Activated CD8-positive, alpha-beta T cell treated with anti-CD3 and anti-CD28 coated beads for 36 hours (primary cell): ENCODE measurements around the gene PCDHGA2. TPM values are rescaled to one million over a fixed set of nuclear protein-coding genes. Genes with fewer than 3 reads are reported as not detected.

ENCODE experiments used
- ATAC-seq: fragments of 200-7000 bp; cut with Tn5 transposase; one replicate; pipeline ENCODE4 v1.10.0; 2021; ENCODE audit warnings: mild to moderate bottlenecking, moderate library complexity
- CTCF ChIA-PET: fragments of 350-600 bp; sonication (Branson Sonifier 250); formaldehyde crosslinking; loops from one replicate; lab custom pipeline; 2021; ENCODE audit warnings: antibody characterized with exemption; lab: Charles Lee
- POLR2A ChIA-PET: fragments of 350-600 bp; sonication (Branson Sonifier 250); formaldehyde crosslinking; loops from one replicate; lab custom pipeline; 2021; ENCODE audit warnings: antibody characterized with exemption; lab: Charles Lee
- DNase-seq: peaks from one replicate; pipeline ENCODE4 v3.0.0-alpha.2; 2020
- H3K27ac Mint-ChIP-seq: one replicate; pipeline ENCODE4 v1.8.0; 2021; ENCODE audit warnings: mild to moderate bottlenecking, mixed read lengths
- H3K27me3 Mint-ChIP-seq: one replicate; pipeline ENCODE4 v1.8.0; 2021; ENCODE audit warnings: mixed read lengths
- H3K36me3 Mint-ChIP-seq: one replicate; pipeline ENCODE4 v1.8.0; 2021; ENCODE audit warnings: low read depth, mixed read lengths
- H3K4me1 Mint-ChIP-seq: one replicate; pipeline ENCODE4 v1.8.0; 2021; ENCODE audit warnings: low read depth, mixed read lengths
- H3K4me3 Mint-ChIP-seq: one replicate; pipeline ENCODE4 v1.8.0; 2021; ENCODE audit warnings: mild to moderate bottlenecking, moderate library complexity, mixed read lengths
- H3K9me3 Mint-ChIP-seq: one replicate; pipeline ENCODE4 v1.8.0; 2021; ENCODE audit warnings: mixed read lengths
- intact Hi-C: fragments of 100-400 bp; cut with micrococcal nuclease; formaldehyde crosslinking; loops from one replicate; pipeline ENCODE4 v1.10.0; 2022
- total RNA-seq, 2 experiments: library from RNA; stranded (reverse); gene quantifications; one replicate each; pipeline ENCODE4 v1.2.3, GENCODE V29; 2021
- TF ChIP-seq, protein P1 (sequence below): fragments of 200-600 bp; IDR thresholded peaks from one replicate; pipeline ENCODE4 v1.8.0; 2022; ENCODE audit warnings: antibody characterized with exemption, mild to moderate bottlenecking

The PCDHGA2 gene
- total RNA-seq, 2 experiments from 2014 or later = not detected

DNA sequence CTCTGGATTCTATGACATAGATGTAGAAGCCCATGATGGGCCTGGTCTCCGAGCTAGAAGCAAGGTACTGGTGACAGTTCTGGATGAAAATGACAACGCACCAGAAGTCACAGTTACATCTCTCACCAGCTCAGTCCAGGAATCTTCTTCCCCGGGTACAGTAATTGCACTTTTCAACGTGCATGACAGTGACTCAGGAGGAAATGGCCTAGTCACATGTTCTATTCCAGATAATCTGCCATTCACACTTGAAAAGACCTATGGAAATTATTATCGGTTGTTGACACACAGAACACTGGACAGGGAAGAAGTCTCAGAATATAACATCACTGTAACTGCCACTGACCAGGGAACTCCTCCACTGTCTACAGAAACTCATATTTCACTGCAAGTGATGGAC lies 17.6 kb downstream of the PCDHGA2 start:
- Mint-ChIP-seq H3K9me3 (peaks cover 31% of the 10 kb centered on the region), H3K36me3 (peaks cover 22% of the 10 kb centered on the region), H3K27ac (no peak overlapping the region), H3K4me3 (no peak overlapping the region), H3K4me1 (no peaks in the 10 kb centered on the region), H3K27me3 (peaks cover 59% of the 10 kb centered on the region)
- intact Hi-C loops = no loop called here
- DNase-seq = no peak
- TF ChIP-seq, protein P1, sequence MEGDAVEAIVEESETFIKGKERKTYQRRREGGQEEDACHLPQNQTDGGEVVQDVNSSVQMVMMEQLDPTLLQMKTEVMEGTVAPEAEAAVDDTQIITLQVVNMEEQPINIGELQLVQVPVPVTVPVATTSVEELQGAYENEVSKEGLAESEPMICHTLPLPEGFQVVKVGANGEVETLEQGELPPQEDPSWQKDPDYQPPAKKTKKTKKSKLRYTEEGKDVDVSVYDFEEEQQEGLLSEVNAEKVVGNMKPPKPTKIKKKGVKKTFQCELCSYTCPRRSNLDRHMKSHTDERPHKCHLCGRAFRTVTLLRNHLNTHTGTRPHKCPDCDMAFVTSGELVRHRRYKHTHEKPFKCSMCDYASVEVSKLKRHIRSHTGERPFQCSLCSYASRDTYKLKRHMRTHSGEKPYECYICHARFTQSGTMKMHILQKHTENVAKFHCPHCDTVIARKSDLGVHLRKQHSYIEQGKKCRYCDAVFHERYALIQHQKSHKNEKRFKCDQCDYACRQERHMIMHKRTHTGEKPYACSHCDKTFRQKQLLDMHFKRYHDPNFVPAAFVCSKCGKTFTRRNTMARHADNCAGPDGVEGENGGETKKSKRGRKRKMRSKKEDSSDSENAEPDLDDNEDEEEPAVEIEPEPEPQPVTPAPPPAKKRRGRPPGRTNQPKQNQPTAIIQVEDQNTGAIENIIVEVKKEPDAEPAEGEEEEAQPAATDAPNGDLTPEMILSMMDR = no peak
- ChIA-PET POLR2A (no interaction called here), CTCF (interaction anchor here (1.0 to 2.2 kb wide), 9 partner anchors 8 to 201 kb away, joined by 3 to 8 read pairs (median 4); partner anchors contain the start of genes PCDHGA3, PCDHGA5 and PCDHGB3)
- ATAC-seq = no peak

DNA sequence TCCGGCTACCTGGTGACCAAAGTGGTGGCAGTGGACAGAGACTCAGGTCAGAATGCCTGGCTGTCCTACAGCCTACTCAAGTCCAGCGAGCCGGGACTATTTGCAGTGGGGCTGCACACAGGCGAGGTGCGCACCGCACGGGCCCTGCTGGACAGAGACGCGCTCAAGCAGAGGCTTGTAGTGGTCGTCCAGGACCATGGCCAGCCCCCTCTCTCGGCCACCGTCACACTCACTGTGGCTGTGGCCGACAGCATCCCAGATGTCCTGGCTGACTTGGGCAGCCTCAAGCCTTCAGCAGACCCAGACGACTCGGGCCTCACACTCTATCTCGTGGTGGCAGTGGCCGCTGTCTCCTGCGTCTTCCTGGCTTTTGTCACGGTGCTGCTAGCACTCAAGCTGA lies 18.4 kb downstream of the PCDHGA2 start:
- CTCF ChIA-PET = no interaction called here
- Mint-ChIP-seq H3K27ac (no peak overlapping the region), H3K36me3 (peaks cover 24% of the 10 kb centered on the region), H3K9me3 (peaks cover 35% of the 10 kb centered on the region), H3K4me1 (no peaks in the 10 kb centered on the region), H3K4me3 (no peak overlapping the region), H3K27me3 (peaks cover 62% of the 10 kb centered on the region)
- POLR2A ChIA-PET = no interaction called here
- DNase-seq = no peak
- TF ChIP-seq, protein P1 = no peak
- intact Hi-C loops = no loop called here
- no peak for ATAC-seq

DNA sequence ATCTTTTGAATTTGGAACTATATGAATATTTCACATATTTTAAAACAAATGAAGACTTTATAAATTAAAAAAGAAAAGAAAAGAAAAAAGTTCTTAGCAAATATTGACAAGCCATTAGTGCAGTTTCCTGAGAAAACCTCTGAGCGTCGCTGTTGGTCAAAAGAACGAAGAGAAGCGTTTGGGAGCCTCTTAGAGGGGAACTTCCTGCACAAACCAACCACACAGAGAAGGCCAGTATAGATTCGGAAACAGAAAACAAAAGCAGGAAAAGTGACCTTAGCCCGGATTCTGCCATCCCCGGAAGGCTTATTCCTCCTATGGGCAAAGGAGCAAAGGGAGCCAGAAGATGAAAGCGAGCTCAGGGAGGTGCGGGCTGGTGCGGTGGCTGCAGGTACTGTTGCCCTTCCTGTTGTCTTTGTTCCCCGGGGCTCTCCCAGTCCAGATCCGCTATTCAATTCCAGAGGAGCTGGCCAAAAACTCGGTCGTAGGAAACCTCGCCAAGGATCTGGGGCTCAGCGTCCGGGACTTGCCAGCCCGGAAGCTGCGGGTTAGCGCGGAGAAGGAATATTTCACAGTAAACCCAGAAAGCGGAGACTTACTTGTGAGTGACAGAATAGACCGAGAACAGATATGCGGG lies 21.3 kb downstream of the PCDHGA2 start, which contains the start of gene PCDHGB2:
TSS of gene PCDHGB2 (plus strand) at position 205 of the 637 bp plus-strand sequence. CDS start at position 347, 142 bp downstream.
- POLR2A ChIA-PET = no interaction called here
- Mint-ChIP-seq H3K4me1 (no peaks in the 10 kb centered on the region), H3K9me3 (peaks cover 35% of the 10 kb centered on the region), H3K27me3 (peaks cover 69% of the 10 kb centered on the region), H3K36me3 (peaks cover 19% of the 10 kb centered on the region), H3K27ac (no peak within 1 kb of the TSS), H3K4me3 (peak within 1 kb of the TSS; percentile 70)
- ATAC-seq (no peak), DNase-seq (peak; percentile 16)
- TF ChIP-seq, protein P1 = peak; percentile 56
- intact Hi-C loops = no loop called here
- CTCF ChIA-PET = interaction anchor here (0.6 to 1.9 kb wide), 9 partner anchors 10 to 196 kb away, joined by 3 to 8 read pairs (median 4); partner anchors contain the start of genes PCDHGA10, PCDHGA3, PCDHGB1 and PCDHGB3

DNA sequence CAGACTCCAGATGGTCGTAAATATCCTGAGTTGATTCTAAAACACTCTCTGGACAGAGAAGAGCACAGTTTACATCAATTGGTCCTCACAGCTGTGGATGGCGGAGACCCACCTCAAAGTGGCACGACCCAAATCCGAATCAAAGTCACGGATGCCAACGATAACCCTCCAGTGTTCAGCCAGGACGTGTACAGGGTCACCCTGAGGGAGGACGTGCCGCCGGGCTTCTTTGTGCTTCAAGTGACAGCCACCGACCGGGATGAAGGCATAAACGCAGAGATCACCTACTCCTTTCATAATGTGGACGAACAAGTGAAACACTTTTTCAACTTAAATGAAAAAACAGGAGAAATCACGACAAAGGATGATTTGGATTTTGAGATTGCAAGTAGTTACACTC lies 22.1 kb downstream of the PCDHGA2 start:
- no peak for ATAC-seq
- ChIA-PET POLR2A (no interaction called here), CTCF (interaction anchor here (0.7 to 1.9 kb wide), 5 partner anchors 9 to 52 kb away, joined by 3 to 8 read pairs (median 6); partner anchors contain the start of genes PCDHGA10, PCDHGA3, PCDHGB1 and PCDHGB3)
- Mint-ChIP-seq H3K27ac (no peak overlapping the region), H3K36me3 (peaks cover 25% of the 10 kb centered on the region), H3K4me1 (no peaks in the 10 kb centered on the region), H3K27me3 (peaks cover 71% of the 10 kb centered on the region), H3K9me3 (peaks cover 39% of the 10 kb centered on the region), H3K4me3 (peak overlapping the region; percentile 70)
- DNase-seq = no peak
- TF ChIP-seq, protein P1 = no peak
- intact Hi-C loops = no loop called here

DNA sequence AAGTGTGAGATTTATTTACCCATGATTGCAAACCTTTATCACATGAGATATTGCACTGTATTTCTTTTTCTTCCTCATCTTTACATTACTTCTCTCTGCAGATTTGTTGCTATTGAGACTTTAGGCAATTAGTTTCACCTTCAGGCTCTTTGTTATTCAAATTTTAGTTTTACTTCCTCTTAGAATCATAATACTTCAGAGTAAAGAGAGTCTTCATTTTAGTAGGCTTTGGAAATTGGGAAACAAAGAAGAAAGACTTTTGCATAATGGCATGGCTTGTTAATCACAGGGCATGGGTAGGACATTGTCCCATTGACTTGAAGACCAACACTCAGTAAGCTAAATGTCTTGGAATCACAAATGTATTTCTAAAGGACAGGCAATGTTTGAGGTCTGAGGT lies 24.2 kb downstream of the PCDHGA2 start:
- Mint-ChIP-seq H3K4me1 (no peaks in the 10 kb centered on the region), H3K27ac (no peak overlapping the region), H3K27me3 (peaks cover 70% of the 10 kb centered on the region), H3K4me3 (no peak overlapping the region), H3K9me3 (peaks cover 32% of the 10 kb centered on the region), H3K36me3 (peaks cover 24% of the 10 kb centered on the region)
- POLR2A ChIA-PET = interaction anchor here (1.3 kb wide), 1 partner anchor 29 kb away, joined by 4 read pairs; no protein-coding TSS in a partner anchor
- CTCF ChIA-PET = no interaction called here
- ATAC-seq (no peak), DNase-seq (no peak)
- intact Hi-C loops = no loop called here
- TF ChIP-seq, protein P1 = no peak
